Right renal cortex interstitium (tissue), 3 donors: ENCODE data around the gene A4GALT. TPM values are rescaled to one million over a fixed set of nuclear protein-coding genes. Genes with fewer than 3 reads are reported as not detected.
A peak's percentile ranks its signal among the peaks of the same experiment; 100 is the strongest.

Source experiments
- DNase-seq, 3 donors: peaks; one replicate each; pipeline ENCODE4 v3.0.0-alpha.2; 2013; ENCODE audit warnings: low read depth in 3 of 3, low spot score in 2 of 3
- polyA plus RNA-seq, 3 donors: library from polyadenylated mRNA; unstranded; fragments of 120-200 nt; gene quantifications; one replicate each; pipeline ENCODE4 v1.2.1, GENCODE V29; 2013; ENCODE audit not compliant: insufficient read length in 3 of 3

A4GALT gene
- polyA plus RNA-seq, 3 donors = 14.0 to 18.7 (median 14.1) TPM

GRCh38 chr22:42707496-42707895 is 13.2 kb downstream of the A4GALT start:
- DNase-seq = no peak

- no peak for DNase-seq
Observed at GRCh38 chr22:42704896-42705295, 15.8 kb downstream of the A4GALT start.

GRCh38 chr22:42702675-42703074 is 18.0 kb downstream of the A4GALT start:
- DNase-seq = no peak

- DNase-seq = no peak
Observed at GRCh38 chr22:42701694-42702093, 19.0 kb downstream of the A4GALT start.

GRCh38 chr22:42700901-42701300 is 19.8 kb downstream of the A4GALT start:
- no peak for DNase-seq

- no peak for DNase-seq
Observed at GRCh38 chr22:42700355-42700754, 20.3 kb downstream of the A4GALT start.

- no peak for DNase-seq
Observed at GRCh38 chr22:42699976-42700352, 20.7 kb downstream of the A4GALT start.

GRCh38 chr22:42699281-42699975 is 21.2 kb downstream of the A4GALT start:
- no peak for DNase-seq

- DNase-seq = no peak
Observed at GRCh38 chr22:42697542-42698013, 23.1 kb downstream of the A4GALT start.

- no peak for DNase-seq
Observed at GRCh38 chr22:42696331-42696967, 24.2 kb downstream of the A4GALT start.

GRCh38 chr22:42695294-42695693 is 25.4 kb downstream of the A4GALT start:
- DNase-seq = no peak

- DNase-seq = no peak
Observed at GRCh38 chr22:42693763-42694683, 26.6 kb downstream of the A4GALT start.

GRCh38 chr22:42693055-42693762 is 27.5 kb downstream of the A4GALT start:
- DNase-seq = no peak

- no peak for DNase-seq
Observed at GRCh38 chr22:42692239-42693054, 28.2 kb downstream of the A4GALT start.

GRCh38 chr22:42691440-42691839 is 29.2 kb downstream of the A4GALT start:
- no peak for DNase-seq

GRCh38 chr22:42688241-42689211 is 32.1 kb downstream of the A4GALT start:
- peak; percentile 76 to 88 (median 84) for DNase-seq

GRCh38 chr22:42686756-42687491 is 33.7 kb downstream of the A4GALT start:
- DNase-seq = no peak
